GM12891 (cell line): ENCODE measurements around the gene FIGN.

Experiments
- POLR2A ChIP-seq: IDR thresholded peaks from 2 replicates; pipeline ENCODE4 v1.6.1; 2011; ENCODE audit warnings: low read depth, low read length, control low read depth
- POLR2AphosphoS5 ChIP-seq: IDR thresholded peaks from 2 replicates; pipeline ENCODE4 v1.6.1; 2011; ENCODE audit warnings: low read depth, low read length, control low read depth
- SPI1 ChIP-seq: IDR thresholded peaks from 2 replicates; pipeline ENCODE4 v1.6.1; 2011; ENCODE audit warnings: low read depth, low read length, control low read depth

DNA sequence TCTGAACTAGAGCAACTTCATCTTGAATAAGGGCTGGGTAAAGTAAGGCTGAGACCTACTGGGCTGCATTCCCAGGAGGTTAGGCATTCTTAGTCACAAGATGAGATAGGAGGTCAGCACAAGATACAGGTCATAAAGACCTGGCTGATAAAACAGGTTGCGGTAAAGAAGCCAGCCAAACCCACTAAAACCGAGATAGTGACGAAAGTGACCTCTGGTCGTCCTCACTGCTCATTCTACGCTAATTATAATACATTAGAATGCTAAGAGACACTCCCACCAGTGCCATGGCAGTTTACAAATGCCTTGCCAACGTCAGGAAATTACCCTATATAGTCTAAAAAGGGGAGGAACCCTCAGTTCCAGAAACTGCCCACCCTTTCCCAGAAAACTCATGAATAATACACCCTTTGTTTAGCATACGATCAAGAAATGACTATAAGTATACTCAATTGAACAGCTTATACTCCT lies 109.1 kb downstream of the FIGN start:
- TF ChIP-seq POLR2A (no peak), SPI1 (no peak), POLR2AphosphoS5 (no peak)
